BJ (cell line): ENCODE data around the gene PDCD4. TPM values are rescaled to one million over a fixed set of nuclear protein-coding genes. Genes with fewer than 3 reads are reported as not detected.

ENCODE experiments used
- CTCF ChIA-PET: fragments of 350-600 bp; formaldehyde crosslinking; extraction: SDS; loops from one replicate; lab custom pipeline; 2021; ENCODE audit warnings: antibody characterized with exemption, inconsistent platforms; lab: Yijun Ruan, JAX
- POLR2A ChIA-PET: fragments of 300-600 bp; sonication (Branson Sonifier 250); formaldehyde crosslinking; extraction: SDS; loops from one replicate; lab custom pipeline; 2021; ENCODE audit warnings: antibody characterized with exemption; lab: Charles Lee
- DNase-seq: peaks from one replicate; pipeline ENCODE4 v3.0.0-alpha.2; 2011; ENCODE audit warnings: low read depth
- H3K27me3 ChIP-seq: 2 replicates; pipeline ENCODE4 v1.6.0; 2011; ENCODE audit warnings: low read length; ENCODE audit not compliant: control insufficient read depth, insufficient read depth
- H3K36me3 ChIP-seq: 2 replicates; pipeline ENCODE4 v1.5.1; 2011; ENCODE audit warnings: low read length; ENCODE audit not compliant: control insufficient read depth, insufficient read depth
- H3K4me3 ChIP-seq: 2 replicates; pipeline ENCODE4 v1.5.1; 2011; ENCODE audit warnings: low read depth, mild to moderate bottlenecking, control low read depth, low read length
- polyA plus RNA-seq: library from polyadenylated mRNA; depleted of rRNA; stranded (reverse); fragments of >200 nt; gene quantifications from 2 replicates; pipeline ENCODE4 v1.2.3, GENCODE V29; 2011
- TF ChIP-seq, protein P1 (sequence below): IDR thresholded peaks from 2 replicates; pipeline ENCODE4 v1.5.1; 2011; ENCODE audit warnings: low read depth, mild to moderate bottlenecking, control low read depth, inconsistent platforms, low read length, moderate library complexity; ENCODE audit not compliant: insufficient read depth

The PDCD4 gene
- polyA plus RNA-seq, 1 experiment: 22.0 TPM

- ChIA-PET CTCF (interaction anchor here (0.6 to 1.9 kb wide), 8 partner anchors 8 to 174 kb away, joined by 3 to 5 read pairs (median 4); partner anchors contain the start of genes ADRA2A, BBIP1 and SHOC2), POLR2A (no interaction called here)
- Histone ChIP-seq H3K27me3 (no peaks in the 10 kb centered on the region), H3K4me3 (no peak overlapping the region), H3K36me3 (no peaks in the 10 kb centered on the region)
- DNase-seq: peak; percentile 29
- TF ChIP-seq, protein P1, sequence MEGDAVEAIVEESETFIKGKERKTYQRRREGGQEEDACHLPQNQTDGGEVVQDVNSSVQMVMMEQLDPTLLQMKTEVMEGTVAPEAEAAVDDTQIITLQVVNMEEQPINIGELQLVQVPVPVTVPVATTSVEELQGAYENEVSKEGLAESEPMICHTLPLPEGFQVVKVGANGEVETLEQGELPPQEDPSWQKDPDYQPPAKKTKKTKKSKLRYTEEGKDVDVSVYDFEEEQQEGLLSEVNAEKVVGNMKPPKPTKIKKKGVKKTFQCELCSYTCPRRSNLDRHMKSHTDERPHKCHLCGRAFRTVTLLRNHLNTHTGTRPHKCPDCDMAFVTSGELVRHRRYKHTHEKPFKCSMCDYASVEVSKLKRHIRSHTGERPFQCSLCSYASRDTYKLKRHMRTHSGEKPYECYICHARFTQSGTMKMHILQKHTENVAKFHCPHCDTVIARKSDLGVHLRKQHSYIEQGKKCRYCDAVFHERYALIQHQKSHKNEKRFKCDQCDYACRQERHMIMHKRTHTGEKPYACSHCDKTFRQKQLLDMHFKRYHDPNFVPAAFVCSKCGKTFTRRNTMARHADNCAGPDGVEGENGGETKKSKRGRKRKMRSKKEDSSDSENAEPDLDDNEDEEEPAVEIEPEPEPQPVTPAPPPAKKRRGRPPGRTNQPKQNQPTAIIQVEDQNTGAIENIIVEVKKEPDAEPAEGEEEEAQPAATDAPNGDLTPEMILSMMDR: no peak
Observed at GRCh38 chr10:110901954-110902819, 30.5 kb downstream of the PDCD4 start.

GRCh38 chr10:110903280-110904278 is 31.9 kb downstream of the PDCD4 start:
- ChIA-PET POLR2A (no interaction called here), CTCF (interaction anchor here (1.4 to 1.9 kb wide), 3 partner anchors 13 to 173 kb away, joined by 5 read pairs; partner anchors contain the start of genes ADRA2A, BBIP1 and SHOC2)
- no peaks in the 10 kb centered on the region for H3K36me3 ChIP-seq
- no peak for DNase-seq
- no peaks in the 10 kb centered on the region for H3K27me3 ChIP-seq
- no peak overlapping the region for H3K4me3 ChIP-seq
- TF ChIP-seq, protein P1: no peak

DNA sequence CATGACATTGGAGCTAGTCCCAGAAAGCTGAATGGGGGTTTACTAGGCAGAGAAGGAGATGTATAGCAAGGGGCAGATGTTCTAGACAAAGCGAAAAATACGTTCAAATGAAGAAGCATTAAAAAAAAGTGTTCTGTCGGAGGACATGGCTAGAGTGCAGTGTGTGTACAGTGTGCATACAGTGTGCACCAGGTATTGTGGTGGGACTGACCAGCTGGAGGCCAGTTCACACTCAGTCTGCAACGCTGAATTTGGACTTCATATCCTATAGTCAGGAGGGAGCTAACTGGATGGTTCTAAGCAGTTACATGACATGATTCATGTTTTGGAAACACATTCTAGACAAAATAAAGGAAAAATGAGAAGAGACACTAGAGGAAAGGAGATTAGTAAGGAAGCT is 38.4 kb downstream of the PDCD4 start:
- POLR2A ChIA-PET: no interaction called here
- DNase-seq: no peak
- H3K27me3 ChIP-seq: no peaks in the 10 kb centered on the region
- TF ChIP-seq, protein P1: no peak
- CTCF ChIA-PET: interaction anchor here (0.8 to 1.9 kb wide), 3 partner anchors 9 to 166 kb away, joined by 3 to 7 read pairs (median 3); partner anchors contain the start of genes ADRA2A, BBIP1 and SHOC2
- H3K36me3 ChIP-seq: no peaks in the 10 kb centered on the region
- H3K4me3 ChIP-seq: no peak overlapping the region

- DNase-seq: no peak
- Histone ChIP-seq H3K4me3 (no peak overlapping the region), H3K27me3 (no peaks in the 10 kb centered on the region), H3K36me3 (no peaks in the 10 kb centered on the region)
- CTCF ChIA-PET: no interaction called here
- TF ChIP-seq, protein P1: no peak
- POLR2A ChIA-PET: no interaction called here
Observed at GRCh38 chr10:110912374-110912773, 40.6 kb downstream of the PDCD4 start.
